Left ventricle myocardium inferior (tissue), 1 donor: Measurements from ENCODE around the gene DPYSL3. TPM values are rescaled to one million over a fixed set of nuclear protein-coding genes. Genes with fewer than 3 reads are reported as not detected.

ENCODE experiments used
- DNase-seq: peaks from one replicate; pipeline ENCODE4 v3.0.0-alpha.2; 2020
- H3K27ac ChIP-seq: fragments of 200-600 bp; replicated peaks from 2 replicates; pipeline ENCODE4 v1.8.0; 2021
- H3K27me3 ChIP-seq: fragments of 200-600 bp; 2 replicates; pipeline ENCODE4 v1.8.0; 2021; ENCODE audit warnings: low read depth
- H3K36me3 ChIP-seq: fragments of 200-600 bp; 2 replicates; pipeline ENCODE4 v1.8.0; 2021
- H3K4me1 ChIP-seq: fragments of 200-600 bp; 2 replicates; pipeline ENCODE4 v1.8.0; 2021
- H3K4me3 ChIP-seq: fragments of 200-600 bp; 2 replicates; pipeline ENCODE4 v1.8.0; 2021; ENCODE audit warnings: mild to moderate bottlenecking, moderate library complexity
- H3K9me3 ChIP-seq: fragments of 200-600 bp; replicated peaks from 2 replicates; pipeline ENCODE4 v1.8.0; 2021
- intact Hi-C: fragments of 100-400 bp; cut with micrococcal nuclease; formaldehyde crosslinking; loops from one replicate; pipeline ENCODE4 v1.11.0; 2022
- total RNA-seq: library from RNA; stranded (reverse); fragmentation: NEBNext Ultra II Directional; extraction: Animal tissue kit (Norgen Biotek cat#: 25700); gene quantifications from one replicate; pipeline ENCODE4 v1.2.1, GENCODE V29; 2021
- TF ChIP-seq, protein P1 (sequence below): fragments of 200-600 bp; IDR thresholded peaks from 2 replicates; pipeline ENCODE4 v1.8.0; 2021; ENCODE audit warnings: antibody characterized with exemption, mild to moderate bottlenecking, borderline replicate concordance
- donor health status: DM: no; HTN: yes; CAD: no; lungs with severe emphysema.

Gene DPYSL3
- total RNA-seq, 1 donor from 2014 or later = 20.7 TPM

DNA sequence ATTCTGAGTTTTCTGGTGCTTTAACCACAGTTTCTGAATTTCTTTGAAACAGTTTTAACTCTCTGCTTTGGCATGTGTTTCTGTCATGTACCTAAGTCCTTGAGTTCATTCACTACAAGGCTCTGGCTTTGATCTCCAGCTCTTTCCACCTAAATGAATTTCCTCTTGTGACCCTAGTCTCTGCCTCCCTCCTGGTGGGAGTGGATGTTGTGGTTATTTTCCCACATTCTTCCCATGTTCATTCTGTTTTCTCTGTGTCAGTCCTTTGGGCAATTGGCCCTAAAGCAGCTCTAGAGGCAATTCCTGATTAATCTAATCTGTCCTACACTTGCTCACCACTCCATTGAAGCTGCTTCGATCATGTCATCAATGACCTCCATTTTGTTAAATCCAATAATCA is 28.4 kb upstream of the DPYSL3 start:
- H3K27ac ChIP-seq = no peak overlapping the region
- peaks cover 9% of the 10 kb centered on the region for H3K4me1 ChIP-seq
- peaks cover 6% of the 10 kb centered on the region for H3K27me3 ChIP-seq
- no peak overlapping the region for H3K4me3 ChIP-seq
- no peaks in the 10 kb centered on the region for H3K9me3 ChIP-seq
- no peaks in the 10 kb centered on the region for H3K36me3 ChIP-seq
- TF ChIP-seq, protein P1, sequence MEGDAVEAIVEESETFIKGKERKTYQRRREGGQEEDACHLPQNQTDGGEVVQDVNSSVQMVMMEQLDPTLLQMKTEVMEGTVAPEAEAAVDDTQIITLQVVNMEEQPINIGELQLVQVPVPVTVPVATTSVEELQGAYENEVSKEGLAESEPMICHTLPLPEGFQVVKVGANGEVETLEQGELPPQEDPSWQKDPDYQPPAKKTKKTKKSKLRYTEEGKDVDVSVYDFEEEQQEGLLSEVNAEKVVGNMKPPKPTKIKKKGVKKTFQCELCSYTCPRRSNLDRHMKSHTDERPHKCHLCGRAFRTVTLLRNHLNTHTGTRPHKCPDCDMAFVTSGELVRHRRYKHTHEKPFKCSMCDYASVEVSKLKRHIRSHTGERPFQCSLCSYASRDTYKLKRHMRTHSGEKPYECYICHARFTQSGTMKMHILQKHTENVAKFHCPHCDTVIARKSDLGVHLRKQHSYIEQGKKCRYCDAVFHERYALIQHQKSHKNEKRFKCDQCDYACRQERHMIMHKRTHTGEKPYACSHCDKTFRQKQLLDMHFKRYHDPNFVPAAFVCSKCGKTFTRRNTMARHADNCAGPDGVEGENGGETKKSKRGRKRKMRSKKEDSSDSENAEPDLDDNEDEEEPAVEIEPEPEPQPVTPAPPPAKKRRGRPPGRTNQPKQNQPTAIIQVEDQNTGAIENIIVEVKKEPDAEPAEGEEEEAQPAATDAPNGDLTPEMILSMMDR = no peak
- intact Hi-C loops = no loop called here
- no peak for DNase-seq

DNA sequence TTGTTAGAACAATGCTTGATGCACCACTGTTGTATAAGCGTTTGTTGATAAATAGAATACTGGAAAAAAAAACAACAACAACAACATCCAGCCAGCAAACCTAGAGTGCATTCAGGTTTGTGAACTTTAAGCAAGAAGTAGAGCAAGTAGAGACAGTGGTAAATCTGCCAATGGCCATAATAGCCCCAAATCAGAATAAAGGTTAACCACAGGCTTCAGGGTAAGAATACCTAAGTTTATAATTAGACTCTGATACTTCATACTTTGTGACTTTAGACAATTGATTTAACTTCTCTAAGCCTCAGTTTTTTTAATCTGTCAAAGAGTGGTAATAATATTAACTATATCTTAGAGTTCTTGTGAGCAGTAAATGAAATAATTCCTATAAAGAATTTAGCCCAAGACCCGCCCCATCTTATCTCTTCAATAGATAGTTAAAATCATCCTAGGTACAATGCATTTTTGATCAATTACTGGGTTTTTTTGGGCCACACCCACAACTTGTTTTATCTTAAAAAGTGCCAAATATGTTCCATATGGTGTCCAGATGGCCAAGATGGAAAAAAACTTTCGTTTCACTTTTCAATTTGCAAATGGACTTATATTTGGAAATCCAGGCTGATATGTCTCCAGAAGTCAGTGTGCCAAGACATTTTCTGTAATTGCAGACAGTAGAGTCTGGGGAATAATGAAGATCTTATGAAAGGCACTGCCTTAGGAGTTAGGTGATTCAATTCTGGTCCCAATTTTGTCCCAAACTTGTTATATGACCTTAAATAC is 24.5 kb upstream of the DPYSL3 start:
- no peak for DNase-seq
- H3K9me3 ChIP-seq = no peaks in the 10 kb centered on the region
- TF ChIP-seq, protein P1 = no peak
- H3K36me3 ChIP-seq = no peaks in the 10 kb centered on the region
- peaks cover 9% of the 10 kb centered on the region for H3K4me1 ChIP-seq
- no peak overlapping the region for H3K4me3 ChIP-seq
- peak overlapping the region; percentile 50 for H3K27ac ChIP-seq
- intact Hi-C loops = no loop called here
- H3K27me3 ChIP-seq = peaks cover 6% of the 10 kb centered on the region

DNA sequence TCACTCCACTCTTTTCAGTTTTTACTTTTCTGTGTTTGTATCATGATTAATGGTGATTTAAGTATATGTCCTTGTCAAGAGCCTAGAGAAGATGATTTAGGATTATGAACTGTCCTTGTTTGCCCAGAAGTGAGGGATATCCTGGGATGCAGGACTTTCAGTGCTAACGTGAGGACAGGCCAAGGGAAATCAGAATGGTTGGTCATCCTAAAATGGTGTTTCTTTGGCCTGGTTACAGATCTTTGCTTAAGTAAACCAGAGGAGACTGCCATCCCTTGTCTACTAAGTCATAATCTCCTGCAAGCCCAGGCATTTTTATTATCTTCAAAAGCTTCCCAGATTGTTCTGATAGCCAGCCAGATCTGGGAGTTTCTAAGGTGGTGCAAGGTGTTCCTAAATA is 22.3 kb upstream of the DPYSL3 start:
- Histone ChIP-seq H3K4me3 (no peak overlapping the region), H3K27me3 (peaks cover 6% of the 10 kb centered on the region), H3K27ac (no peak overlapping the region), H3K4me1 (peaks cover 9% of the 10 kb centered on the region), H3K36me3 (no peaks in the 10 kb centered on the region), H3K9me3 (no peaks in the 10 kb centered on the region)
- intact Hi-C loops = no loop called here
- no peak for DNase-seq
- TF ChIP-seq, protein P1 = no peak

DNA sequence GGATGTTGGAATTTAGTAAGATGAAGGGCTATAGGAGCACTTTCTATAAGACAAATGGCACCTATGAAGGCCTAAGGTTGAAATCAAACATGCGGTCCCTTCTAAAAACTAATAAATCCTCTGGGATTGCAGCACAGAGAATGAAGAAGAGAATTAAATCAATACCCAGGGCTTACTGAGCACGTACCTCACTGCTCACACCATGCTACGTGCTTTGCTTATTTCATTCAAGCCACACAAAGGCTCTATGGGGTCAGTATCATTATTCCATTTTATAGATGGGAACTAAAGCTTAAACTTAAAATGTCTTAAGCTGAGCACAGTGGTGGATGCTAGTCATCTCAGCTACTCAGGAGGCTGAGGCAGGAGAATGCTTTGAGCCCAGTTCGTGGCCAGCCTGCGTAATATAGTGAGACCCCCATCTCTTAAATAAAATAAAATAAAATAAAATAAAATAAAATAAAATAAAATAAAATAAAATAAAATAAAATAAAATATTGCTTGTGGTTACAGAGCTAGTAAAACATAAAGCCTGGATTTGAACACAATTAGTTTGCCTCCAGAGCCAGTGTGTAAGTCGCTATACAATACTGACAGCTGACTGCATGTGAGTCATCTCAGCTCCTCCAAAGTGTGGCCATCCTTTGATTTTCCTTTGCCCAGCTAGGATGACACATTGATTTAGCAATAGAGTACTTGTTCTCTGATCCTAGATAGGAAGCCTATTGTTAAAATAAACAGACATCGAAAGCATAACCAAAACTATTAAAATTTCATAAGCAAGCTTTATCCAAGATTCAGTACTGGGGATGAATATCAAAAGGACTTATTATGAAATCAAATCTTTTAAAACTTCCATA is 20.9 kb upstream of the DPYSL3 start:
- Histone ChIP-seq H3K4me3 (no peak overlapping the region), H3K27me3 (peaks cover 6% of the 10 kb centered on the region), H3K27ac (no peak overlapping the region), H3K4me1 (peaks cover 9% of the 10 kb centered on the region), H3K9me3 (no peaks in the 10 kb centered on the region), H3K36me3 (no peaks in the 10 kb centered on the region)
- TF ChIP-seq, protein P1 = no peak
- DNase-seq = no peak
- intact Hi-C loops = no loop called here

DNA sequence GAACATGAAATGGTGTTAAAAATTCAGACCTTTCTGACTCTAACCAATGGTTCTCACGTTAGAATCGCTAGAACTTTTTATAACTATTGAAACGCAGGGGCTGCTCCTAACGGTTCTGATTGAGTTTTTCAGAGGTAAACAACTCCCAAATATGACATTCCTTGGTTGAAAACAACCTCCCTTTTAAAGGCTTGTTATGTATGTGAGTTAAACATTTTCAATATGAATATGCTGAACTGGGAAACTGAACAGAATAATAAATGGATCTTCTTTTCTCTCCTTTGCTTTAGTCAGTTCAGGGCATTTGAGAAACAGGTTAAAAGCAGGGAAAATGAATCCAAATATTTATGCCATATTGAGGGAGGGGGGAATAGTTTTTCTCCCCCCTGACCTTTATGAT is 13.2 kb upstream of the DPYSL3 start:
- Histone ChIP-seq H3K4me1 (no peaks in the 10 kb centered on the region), H3K36me3 (no peaks in the 10 kb centered on the region), H3K27me3 (no peaks in the 10 kb centered on the region), H3K9me3 (no peaks in the 10 kb centered on the region), H3K4me3 (no peak overlapping the region), H3K27ac (no peak overlapping the region)
- TF ChIP-seq, protein P1 = no peak
- DNase-seq = no peak
- intact Hi-C loops = no loop called here
